HG03066 (cell line): ENCODE results near the gene SSH2.

Experiments used
- ATAC-seq: cut with Tn5 transposase; IDR thresholded peaks from one replicate; pipeline ENCODE4 v1.9.1; 2021; ENCODE audit warnings: low read depth; ENCODE audit not compliant: unreplicated experiment

The SSH2 gene

GRCh38 chr17:29594519-29595090 is 335.4 kb downstream of the SSH2 start:
- no peak for ATAC-seq

DNA sequence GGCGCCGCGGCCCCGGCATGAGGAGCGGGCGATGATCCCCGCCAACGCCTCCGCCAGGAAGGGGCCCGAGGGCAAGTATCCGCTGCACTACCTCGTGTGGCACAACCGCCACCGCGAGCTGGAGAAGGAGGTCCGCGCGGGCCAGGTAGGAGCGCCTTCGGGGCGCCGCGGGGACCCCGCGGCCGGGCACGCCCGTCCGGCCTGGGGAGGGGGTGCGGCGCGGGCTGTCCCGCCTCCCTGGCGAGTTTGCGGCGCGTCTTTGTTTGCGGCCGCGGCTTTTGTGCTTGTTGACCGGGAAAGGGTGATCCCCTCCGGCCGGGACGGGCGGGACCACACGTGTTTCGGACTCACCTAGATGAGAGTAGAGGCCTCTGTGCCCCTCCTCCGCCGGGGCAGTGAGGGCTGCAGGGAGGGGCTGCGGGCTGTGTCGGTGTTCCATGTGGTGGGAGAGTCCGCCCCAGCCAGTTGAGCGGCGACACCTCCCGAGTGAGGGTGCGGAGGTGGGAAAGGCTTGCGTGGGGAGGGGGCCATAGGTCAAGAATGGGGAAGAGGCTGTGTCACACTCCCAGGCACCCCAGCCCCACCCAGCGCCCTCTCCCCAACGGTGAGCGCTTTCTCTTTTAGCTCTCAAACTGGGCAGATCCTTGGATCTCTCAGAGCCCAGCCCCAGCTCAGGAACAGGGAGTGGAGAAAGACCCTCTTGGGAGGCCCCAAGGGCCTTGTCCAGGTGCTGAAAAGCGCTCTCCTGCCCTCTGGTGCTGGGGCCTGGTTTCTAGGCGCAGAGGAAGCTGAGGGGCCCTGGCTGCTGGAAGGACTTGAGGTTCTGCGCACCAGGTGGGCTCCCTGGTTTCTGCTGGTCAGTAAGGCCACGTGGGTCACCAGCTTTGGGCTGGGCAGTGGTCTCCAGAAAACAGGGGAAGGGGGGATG is 336.2 kb downstream of the SSH2 start:
- no peak for ATAC-seq

DNA sequence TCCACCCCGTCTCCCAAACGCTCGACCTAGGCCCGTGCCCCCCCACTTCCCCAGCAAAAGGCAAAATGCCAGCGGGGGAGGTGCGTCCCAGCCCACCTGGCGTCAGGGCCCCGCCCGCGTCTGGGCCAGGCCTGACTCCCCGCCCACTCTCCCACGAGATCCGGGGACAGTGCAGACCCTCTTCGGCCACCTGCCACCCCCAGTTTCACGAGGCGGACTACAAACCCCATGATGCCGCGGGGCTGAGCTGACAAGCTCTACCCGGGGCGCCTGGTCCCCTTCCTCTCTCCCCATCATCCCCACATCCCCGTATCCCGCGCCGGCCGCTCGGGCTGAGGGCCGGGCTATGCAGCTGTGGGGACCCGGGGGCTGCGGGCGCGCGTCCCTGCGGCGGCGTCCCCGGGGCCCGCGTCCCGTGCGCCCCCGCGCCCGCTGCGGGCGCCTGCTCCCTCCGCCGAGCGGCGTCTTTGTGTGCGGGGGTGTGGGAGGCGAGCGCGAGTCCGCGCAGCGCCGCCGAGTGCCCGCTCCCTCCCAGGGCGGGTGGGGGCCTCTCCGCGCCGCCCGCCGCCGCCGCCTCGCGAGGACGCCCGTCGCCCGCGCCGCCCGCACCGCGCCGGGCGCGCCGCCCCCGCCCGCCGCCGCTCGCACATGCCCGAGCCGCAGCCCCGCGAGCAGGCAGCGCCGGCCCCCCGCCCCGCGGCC is 337.0 kb downstream of the SSH2 start, which contains the start of gene ANKRD13B:
ANKRD13B (plus strand) TSS at position 283 of the 702 bp plus-strand sequence. CDS start 490 bp downstream, outside the sequence.
- ATAC-seq: no peak

- ATAC-seq: no peak
These were observed 338.1 kb downstream of the SSH2 start for GRCh38 chr17:29591737-29592608.

GRCh38 chr17:29591146-29591736 is 338.8 kb downstream of the SSH2 start:
- no peak for ATAC-seq

DNA sequence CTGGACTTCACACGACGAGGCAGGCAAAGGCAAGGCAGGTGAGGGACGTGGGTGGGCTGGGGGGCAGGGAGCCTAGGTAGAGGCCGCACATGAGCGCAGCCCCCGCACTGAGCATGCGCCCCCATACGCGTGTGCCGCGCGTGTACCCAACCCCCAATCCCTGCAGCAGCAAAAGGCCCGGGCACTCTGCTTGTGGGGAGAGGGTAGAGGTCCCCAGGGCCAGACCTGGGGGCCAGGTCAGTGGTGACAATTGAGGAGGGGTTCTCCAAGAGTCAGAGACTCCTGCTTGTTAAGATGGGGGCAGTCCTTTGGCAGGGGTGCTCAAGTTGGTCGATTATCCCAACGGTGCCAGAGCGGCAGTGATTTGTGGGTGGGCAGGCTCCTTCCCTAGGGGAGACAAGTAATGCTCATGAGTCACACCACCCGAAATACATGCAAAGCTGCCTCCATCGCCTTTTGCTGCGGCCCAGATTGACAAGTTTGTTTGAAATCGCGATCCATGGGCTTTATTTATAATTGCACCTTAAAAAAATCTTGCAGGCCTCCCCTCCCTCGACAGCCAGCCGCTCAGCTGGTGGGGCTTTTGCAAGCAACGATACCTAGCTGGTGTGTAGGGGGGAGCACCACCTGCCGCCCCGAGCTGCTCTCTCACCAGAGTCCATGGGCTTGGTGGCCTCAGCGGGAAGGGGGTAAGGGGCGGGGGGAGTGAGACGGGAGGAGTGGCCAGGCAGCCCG is 339.4 kb downstream of the SSH2 start:
- ATAC-seq: no peak

- ATAC-seq: peak; percentile 48
These were observed 340.3 kb downstream of the SSH2 start, which contains the start of gene GIT1 for GRCh38 chr17:29589524-29590410. Gene GIT1 (minus strand): TSS chr17:29589648. CDS start chr17:29589378, 270 bp downstream.

GRCh38 chr17:29588562-29589411 is 341.2 kb downstream of the SSH2 start:
- no peak for ATAC-seq

GRCh38 chr17:29588017-29588561 is 341.9 kb downstream of the SSH2 start:
- no peak for ATAC-seq

DNA sequence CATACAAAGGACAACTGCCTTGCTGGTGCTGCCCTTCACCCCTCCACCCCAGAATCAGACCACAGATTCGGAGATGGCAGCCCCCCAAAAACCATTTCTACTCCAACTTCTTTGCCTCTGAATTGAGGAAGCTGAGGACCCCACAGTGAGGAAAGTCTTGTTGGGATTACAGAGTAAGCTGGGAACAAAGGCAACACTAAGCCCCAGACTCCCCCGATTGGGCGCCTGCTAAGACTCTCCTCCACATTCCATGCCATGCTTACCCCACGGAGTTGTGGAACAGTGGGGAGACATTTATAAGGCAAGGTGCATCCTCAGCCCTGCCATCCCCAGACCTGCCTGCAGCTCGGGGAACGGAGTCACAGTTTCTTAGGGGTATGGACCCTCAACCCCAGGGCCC is 342.4 kb downstream of the SSH2 start:
- ATAC-seq: no peak

GRCh38 chr17:29586676-29587469 is 343.2 kb downstream of the SSH2 start:
- no peak for ATAC-seq

GRCh38 chr17:29585080-29585751 is 344.8 kb downstream of the SSH2 start:
- ATAC-seq: no peak

GRCh38 chr17:29584452-29585079 is 345.5 kb downstream of the SSH2 start:
- no peak for ATAC-seq

DNA sequence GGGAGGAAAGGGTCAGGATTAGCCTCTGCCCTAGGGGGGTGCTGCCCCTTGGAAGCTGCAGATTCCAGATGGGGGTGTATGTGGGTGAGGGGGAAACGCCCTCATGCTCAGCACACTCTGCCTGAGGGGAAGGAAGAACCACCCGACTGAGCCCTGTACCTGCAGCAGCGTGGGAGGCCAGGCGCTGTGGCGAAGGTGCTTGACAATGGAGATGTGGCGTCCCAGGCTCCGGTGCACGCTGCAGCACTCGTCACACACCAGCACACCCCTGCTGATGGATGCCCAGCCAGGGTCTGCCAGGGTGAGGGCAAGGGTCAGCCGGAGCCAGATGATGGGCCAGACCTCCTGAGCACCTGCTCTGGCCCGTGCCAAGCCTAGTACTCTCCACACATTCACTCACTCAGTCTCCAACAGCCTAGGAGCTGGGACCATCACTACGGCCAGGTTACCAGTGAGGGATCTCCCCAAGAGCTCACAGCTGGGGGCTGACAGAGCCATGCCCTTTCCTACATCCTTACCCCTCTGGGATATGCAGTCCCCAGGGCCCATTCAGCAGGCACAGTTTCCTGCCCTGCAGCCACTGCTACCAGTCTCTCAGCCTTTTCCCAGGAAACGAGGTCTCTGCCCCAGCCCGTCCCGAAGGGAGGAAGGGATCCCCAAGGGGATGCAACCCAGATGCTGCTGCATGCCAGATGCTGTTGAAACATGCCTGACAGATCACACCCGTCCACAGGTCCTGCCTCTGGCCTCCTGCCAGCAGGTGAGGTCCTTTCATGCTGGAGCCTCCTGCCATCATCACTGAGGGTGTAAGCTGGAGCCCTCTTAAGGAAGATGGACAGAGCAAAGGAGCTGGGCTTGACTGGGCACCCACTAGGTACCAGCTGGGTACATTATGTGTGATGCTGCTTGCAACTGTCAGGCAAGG is 346.4 kb downstream of the SSH2 start:
- no peak for ATAC-seq
